ENCODE data around the gene GHSR. TPM values are rescaled to one million over a fixed set of nuclear protein-coding genes. Genes with fewer than 3 reads are reported as not detected.

The GHSR gene
- total and polyA plus RNA-seq, 2 of the 4 experiments (the other 2 are of a cell fraction), result not detected

DNA sequence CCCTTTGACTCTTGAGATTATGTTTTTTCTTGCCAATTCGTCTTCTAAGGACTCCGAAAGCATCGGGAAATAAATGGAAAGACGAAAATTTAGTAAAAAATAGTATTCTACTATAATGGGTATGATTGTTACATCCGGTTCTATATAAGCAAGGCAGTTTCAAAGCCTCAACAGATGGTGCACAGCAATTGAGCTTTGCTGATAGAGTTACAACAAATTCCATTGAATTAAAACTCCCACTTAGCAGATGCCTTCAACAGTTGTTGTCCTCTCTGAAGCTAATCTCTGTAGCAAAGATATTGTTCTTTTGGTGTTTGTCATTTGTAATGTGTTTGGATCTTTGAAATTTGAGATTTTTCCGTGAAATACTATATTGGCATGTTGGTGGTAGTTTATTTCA, 16.1 kb upstream of the GHSR start:
- dilution Hi-C loops (cut with HindIII; ENCODE audit: low sequenced_read_pairs, unreplicated experiment) (no loop called here), in situ Hi-C loops (cut with MboI; ENCODE audit: low sequenced_read_pairs) (no loop called here), intact Hi-C loops (cut with micrococcal nuclease) (no loop called here)
- no peak overlapping the region for H3K4me2 ChIP-seq (ENCODE audit: low read depth, low read length)
- no peak for DNase-seq
- ATAC-seq (ENCODE audit: low read depth), result no peak
- POLR2A ChIA-PET (ENCODE audit: unreplicated experiment), result no interaction called here
- H4K20me1 ChIP-seq (ENCODE audit: insufficient read depth, low read length), result no peaks in the 10 kb centered on the region
- H2BK120ac ChIP-seq (ENCODE audit: low read depth, low read length), result no peak overlapping the region
- H2AK5ac ChIP-seq (ENCODE audit: low read depth, low read length), result no peak overlapping the region
- no peak overlapping the region for H2BK5ac ChIP-seq (ENCODE audit: low read depth, low read length, poor library complexity, severe bottlenecking)
- H3K79me1 ChIP-seq (ENCODE audit: low read depth in 1 of 2, low read length in 2 of 2), result no peaks in the 10 kb centered on the region
- no peak for TF ChIP-seq SMC3 (IDR thresholded peaks at IDR 0.05; ENCODE audit: low read depth, low read length)
- TF ChIP-seq MXI1 (IDR thresholded peaks at IDR 0.05; ENCODE audit: borderline replicate concordance, low read depth, low read length), result no peak
- no peak for TF ChIP-seq RFX5 (IDR thresholded peaks at IDR 0.05; ENCODE audit: low read depth, low read length)
- no peak for TF ChIP-seq CEBPB (IDR thresholded peaks at IDR 0.05; ENCODE audit: low read depth, low read length)
- no peak for TF ChIP-seq NFE2L2 (IDR thresholded peaks at IDR 0.05; ENCODE audit: low read depth, low read length)
- no peak for TF ChIP-seq CTCF (conservative IDR thresholded peaks at IDR 0.05; ENCODE audit: low read depth, low read length)
- no peak for TF ChIP-seq USF2 (IDR thresholded peaks at IDR 0.05; ENCODE audit: low read depth, low read length)
- no peak for TF ChIP-seq MAZ (IDR thresholded peaks at IDR 0.05; ENCODE audit: borderline replicate concordance, low read depth, low read length)
- TF ChIP-seq POLR2A (IDR thresholded peaks at IDR 0.05; ENCODE audit: low read depth, low read length), result no peak
- no peak for TF ChIP-seq MAFK (IDR thresholded peaks at IDR 0.05; ENCODE audit: low read depth, low read length)
- TF ChIP-seq RAD21 (IDR thresholded peaks at IDR 0.05; ENCODE audit: low read length), result no peak
- TF ChIP-seq, protein P1, sequence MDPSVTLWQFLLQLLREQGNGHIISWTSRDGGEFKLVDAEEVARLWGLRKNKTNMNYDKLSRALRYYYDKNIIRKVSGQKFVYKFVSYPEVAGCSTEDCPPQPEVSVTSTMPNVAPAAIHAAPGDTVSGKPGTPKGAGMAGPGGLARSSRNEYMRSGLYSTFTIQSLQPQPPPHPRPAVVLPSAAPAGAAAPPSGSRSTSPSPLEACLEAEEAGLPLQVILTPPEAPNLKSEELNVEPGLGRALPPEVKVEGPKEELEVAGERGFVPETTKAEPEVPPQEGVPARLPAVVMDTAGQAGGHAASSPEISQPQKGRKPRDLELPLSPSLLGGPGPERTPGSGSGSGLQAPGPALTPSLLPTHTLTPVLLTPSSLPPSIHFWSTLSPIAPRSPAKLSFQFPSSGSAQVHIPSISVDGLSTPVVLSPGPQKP (IDR thresholded peaks at IDR 0.05; ENCODE audit: borderline replicate concordance, low read depth, low read length), result no peak
- no peak for TF ChIP-seq BHLHE40 (IDR thresholded peaks at IDR 0.05; ENCODE audit: low read depth, low read length)
- no peak for TF ChIP-seq CHD1 (IDR thresholded peaks at IDR 0.05; ENCODE audit: low read depth, low read length)
- no peak for TF ChIP-seq FOS (IDR thresholded peaks at IDR 0.05; ENCODE audit: low read depth, low read length)
- no peak for TF ChIP-seq RCOR1 (IDR thresholded peaks at IDR 0.05; ENCODE audit: insufficient replicate concordance, low read length)
- no peaks in the 10 kb centered on the region for H3K36me3 ChIP-seq (ENCODE audit: control insufficient read depth, insufficient read depth, low read length)
- H3K14ac ChIP-seq (replicated peaks; ENCODE audit: low read depth, low read length), result no peak overlapping the region
- no peak overlapping the region for H3K4ac ChIP-seq (ENCODE audit: low read depth, low read length)
- H3K18ac ChIP-seq (ENCODE audit: low read depth, low read length), result no peak overlapping the region
- no peak overlapping the region for H3K23ac ChIP-seq (ENCODE audit: low read depth, low read length)
- H2BK15ac ChIP-seq (ENCODE audit: low read depth, low read length), result no peak overlapping the region
- H2AK9ac ChIP-seq (replicated peaks; ENCODE audit: low read depth, low read length, poor library complexity), result no peak overlapping the region
- no peak overlapping the region for H2AFZ ChIP-seq (replicated peaks; ENCODE audit: low read length, poor library complexity)
- no peaks in the 10 kb centered on the region for H3K9me3 ChIP-seq (ENCODE audit: control insufficient read depth, insufficient read depth, low read length)
- H3K4me3 ChIP-seq (ENCODE audit: insufficient read depth, low read depth, low read length), result no peak overlapping the region
- peaks cover 6% of the 10 kb centered on the region for H3K27me3 ChIP-seq (ENCODE audit: control insufficient read depth, insufficient read depth, low read length)
- CTCF ChIA-PET, result interaction anchor here (1.1 kb wide), 1 partner anchor 12 kb away, joined by 6 read pairs; no protein-coding TSS in a partner anchor
- no peak overlapping the region for H2BK20ac ChIP-seq (ENCODE audit: low read depth, low read length)
- H4K91ac ChIP-seq (ENCODE audit: insufficient read depth, low read depth, low read length), result no peak overlapping the region
- peaks cover 4% of the 10 kb centered on the region for H3K4me1 ChIP-seq (ENCODE audit: control insufficient read depth, insufficient read depth, low read length)
- H3K9ac ChIP-seq (ENCODE audit: low read depth, low read length), result no peak overlapping the region
- no peak overlapping the region for H3K56ac ChIP-seq (ENCODE audit: extremely low read depth, insufficient read depth, low read length)
- H3K9me1 ChIP-seq (ENCODE audit: insufficient read depth, low read length), result no peaks in the 10 kb centered on the region
- WGBS, 2 experiments (ENCODE audit: extremely low coverage in 2 of 2, insufficient read length in 1 of 2), result no CpG with 5 or more reads among the region's 6 CpGs
- no peak overlapping the region for H4K5ac ChIP-seq (ENCODE audit: low read depth, low read length)
- no peak overlapping the region for H3K27ac ChIP-seq (ENCODE audit: insufficient read depth, low read length)
- no peak overlapping the region for H4K8ac ChIP-seq (ENCODE audit: low read depth in 2 of 2, low read length in 2 of 2)
- no TSS peak for BruUV-seq (replicated peaks)
